ENCODE results near the gene GPR155.

DNA sequence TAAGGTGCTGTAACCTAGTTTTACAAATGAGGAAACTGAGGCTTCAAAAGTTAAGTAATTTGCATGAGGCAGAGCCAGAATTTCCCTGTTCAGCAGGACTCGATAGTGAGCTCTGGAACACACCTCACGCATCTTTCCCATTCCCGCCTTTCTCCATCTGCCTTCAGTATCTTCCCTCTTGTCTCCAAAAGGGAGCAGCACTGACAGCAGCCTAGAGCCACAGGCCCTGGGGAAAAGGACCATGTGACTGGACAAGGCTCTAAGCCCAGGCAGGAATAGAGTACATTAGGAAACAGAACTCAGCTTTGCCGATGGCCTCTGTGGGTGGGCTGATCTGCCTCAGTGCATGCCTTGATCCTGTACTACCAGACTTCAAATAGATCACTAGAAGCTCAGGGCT lies 21.5 kb downstream of the GPR155 start:
- TF ChIP-seq, protein P1, sequence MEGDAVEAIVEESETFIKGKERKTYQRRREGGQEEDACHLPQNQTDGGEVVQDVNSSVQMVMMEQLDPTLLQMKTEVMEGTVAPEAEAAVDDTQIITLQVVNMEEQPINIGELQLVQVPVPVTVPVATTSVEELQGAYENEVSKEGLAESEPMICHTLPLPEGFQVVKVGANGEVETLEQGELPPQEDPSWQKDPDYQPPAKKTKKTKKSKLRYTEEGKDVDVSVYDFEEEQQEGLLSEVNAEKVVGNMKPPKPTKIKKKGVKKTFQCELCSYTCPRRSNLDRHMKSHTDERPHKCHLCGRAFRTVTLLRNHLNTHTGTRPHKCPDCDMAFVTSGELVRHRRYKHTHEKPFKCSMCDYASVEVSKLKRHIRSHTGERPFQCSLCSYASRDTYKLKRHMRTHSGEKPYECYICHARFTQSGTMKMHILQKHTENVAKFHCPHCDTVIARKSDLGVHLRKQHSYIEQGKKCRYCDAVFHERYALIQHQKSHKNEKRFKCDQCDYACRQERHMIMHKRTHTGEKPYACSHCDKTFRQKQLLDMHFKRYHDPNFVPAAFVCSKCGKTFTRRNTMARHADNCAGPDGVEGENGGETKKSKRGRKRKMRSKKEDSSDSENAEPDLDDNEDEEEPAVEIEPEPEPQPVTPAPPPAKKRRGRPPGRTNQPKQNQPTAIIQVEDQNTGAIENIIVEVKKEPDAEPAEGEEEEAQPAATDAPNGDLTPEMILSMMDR (IDR thresholded peaks at IDR 0.05), result no peak
- no peak for TF ChIP-seq EZH2 (IDR thresholded peaks at IDR 0.05)
- no peak for TF ChIP-seq EZH2phosphoT487 (IDR thresholded peaks at IDR 0.05)

Data from neural progenitor cell (in vitro differentiated cells).